H1 (cell line): ENCODE measurements around the gene SOST. TPM values are rescaled to one million over a fixed set of nuclear protein-coding genes. Genes with fewer than 3 reads are reported as not detected.

Source experiments
- CTCF ChIA-PET: fragments of 300-600 bp; sonication (Branson Sonifier 250); formaldehyde crosslinking; loops from one replicate; lab custom pipeline; 2021; ENCODE audit not compliant: partially characterized antibody; lab: Charles Lee
- POLR2A ChIA-PET: fragments of 300-600 bp; sonication (Branson Sonifier 250); formaldehyde crosslinking; loops from one replicate; lab custom pipeline; 2021; ENCODE audit warnings: inconsistent platforms; ENCODE audit not compliant: partially characterized antibody; lab: Charles Lee
- DNase-seq, 2 experiments: peaks; one replicate each; pipeline versions ENCODE4 v3.0.0 to v3.0.0-alpha.2; 2010 to 2022; ENCODE audit warnings: low spot score in 2 of 2, low read depth in 1 of 2, mixed read lengths in 1 of 2
- FAIRE-seq: peaks from 2 replicates; lab custom pipeline; 2011; peaks lifted over from hg19 to GRCh38; lab: Jason Lieb, UNC
- H2AFZ ChIP-seq: 2 replicates; pipeline ENCODE4 v1.8.1; 2012; ENCODE audit warnings: low read length, inconsistent platforms
- H2AK5ac ChIP-seq: 2 replicates; pipeline ENCODE4 v1.6.1; 2013; ENCODE audit warnings: low read depth, low read length
- H2BK120ac ChIP-seq: replicated peaks from 2 replicates; pipeline ENCODE3; 2013; ENCODE audit warnings: low read depth, low read length, inconsistent platforms
- H2BK12ac ChIP-seq: 2 replicates; pipeline ENCODE4 v1.6.1; 2013; ENCODE audit warnings: low read depth, low read length
- H2BK15ac ChIP-seq: 2 replicates; pipeline ENCODE4 v1.6.1; 2013; ENCODE audit warnings: low read length
- H2BK20ac ChIP-seq: 2 replicates; pipeline ENCODE4 v1.6.1; 2013; ENCODE audit warnings: low read length
- H2BK5ac ChIP-seq: 2 replicates; pipeline ENCODE4 v1.6.1; 2013; ENCODE audit warnings: low read depth, low read length
- H3K14ac ChIP-seq: 2 replicates; pipeline ENCODE4 v1.6.1; 2013; ENCODE audit warnings: inconsistent platforms; ENCODE audit not compliant: insufficient read length
- H3K18ac ChIP-seq: 2 replicates; pipeline ENCODE4 v1.6.1; 2013; ENCODE audit warnings: low read length; ENCODE audit errors: extremely low read depth
- H3K23ac ChIP-seq: 2 replicates; pipeline ENCODE4 v1.6.1; 2013; ENCODE audit warnings: inconsistent platforms; ENCODE audit not compliant: insufficient read length
- H3K23me2 ChIP-seq: 2 replicates; pipeline ENCODE4 v1.6.1; 2013; ENCODE audit warnings: low read depth, low read length
- H3K27ac ChIP-seq: 2 replicates; pipeline ENCODE4 v1.6.1; 2011; ENCODE audit warnings: low read depth, low read length, inconsistent platforms
- H3K27me3 ChIP-seq, 4 experiments: replicated peaks in 1 of 4; 1 replicate in 1 of 4; 2 replicates in 3 of 4; pipeline versions ENCODE4 v1.6.1 to v1.8.1; 2011 to 2013; ENCODE audit warnings: low read length in 3 of 4, mild to moderate bottlenecking in 3 of 4, inconsistent platforms in 2 of 4, mixed read lengths in 2 of 4, moderate library complexity in 1 of 4; ENCODE audit not compliant: control insufficient read depth in 3 of 4, insufficient read depth in 3 of 4; ENCODE audit errors: extremely low read depth in 1 of 4
- H3K36me3 ChIP-seq, 4 experiments: 2 replicates each; pipeline versions ENCODE4 v1.6.1 to v1.8.1; 2011 to 2013; ENCODE audit warnings: mild to moderate bottlenecking in 4 of 4, low read length in 3 of 4, moderate library complexity in 2 of 4, control low read depth in 1 of 4, inconsistent platforms in 1 of 4; ENCODE audit not compliant: insufficient read depth in 4 of 4, control insufficient read depth in 2 of 4
- H3K4ac ChIP-seq: replicated peaks from 2 replicates; pipeline ENCODE3; 2013; ENCODE audit warnings: low read length, low read depth, mixed read lengths, inconsistent platforms; ENCODE audit not compliant: insufficient read length
- H3K4me1 ChIP-seq, 4 experiments: replicated peaks in 1 of 4; 1 replicate in 1 of 4; 2 replicates in 3 of 4; pipeline versions ENCODE4 v1.6.1 to v1.8.1; 2011 to 2013; ENCODE audit warnings: low read length in 3 of 4, inconsistent platforms in 2 of 4, mixed read lengths in 1 of 4; ENCODE audit not compliant: insufficient read depth in 4 of 4, control insufficient read depth in 3 of 4
- H3K4me2 ChIP-seq, 2 experiments: 2 replicates each; pipeline versions ENCODE4 v1.6.1 to v1.8.1; 2011 to 2013; ENCODE audit warnings: low read depth in 2 of 2, low read length in 2 of 2, control low read depth in 1 of 2, inconsistent platforms in 1 of 2, mild to moderate bottlenecking in 1 of 2; ENCODE audit not compliant: insufficient read depth in 1 of 2
- H3K4me3 ChIP-seq, 4 experiments: fragments of 200-600, 300-600 bp in 1 of 4; sonication (generic), shearing (Covaris generic), sonication (Bioruptor Twin) in 1 of 4; 2 replicates each; pipeline versions ENCODE4 v1.5.1 to v1.8.1; 2011 to 2016; ENCODE audit warnings: low read length in 4 of 4, low read depth in 3 of 4, control low read depth in 2 of 4, inconsistent platforms in 2 of 4, mild to moderate bottlenecking in 2 of 4, mixed read lengths in 1 of 4, moderate library complexity in 1 of 4; ENCODE audit not compliant: insufficient read depth in 2 of 4; ENCODE audit errors: extremely low read depth in 1 of 4
- H3K56ac ChIP-seq: replicated peaks from 2 replicates; pipeline ENCODE3; 2013; ENCODE audit warnings: low read depth, mild to moderate bottlenecking, mixed read lengths, low read length, inconsistent platforms; ENCODE audit not compliant: insufficient read length
- H3K79me1 ChIP-seq: 2 replicates; pipeline ENCODE4 v1.6.1; 2013; ENCODE audit warnings: low read depth, low read length, control low read depth
- H3K79me2 ChIP-seq, 2 experiments: 2 replicates each; pipeline versions ENCODE4 v1.6.1 to v1.8.1; 2012 to 2013; ENCODE audit warnings: low read length in 2 of 2, mild to moderate bottlenecking in 2 of 2, inconsistent platforms in 1 of 2; ENCODE audit not compliant: insufficient read depth in 2 of 2, control insufficient read depth in 1 of 2
- H3K9ac ChIP-seq, 4 experiments: replicated peaks in 1 of 4; 1 replicate in 1 of 4; 2 replicates in 3 of 4; pipeline versions ENCODE4 v1.6.1 to v1.8.1; 2011 to 2013; ENCODE audit warnings: low read depth in 3 of 4, low read length in 3 of 4, control low read depth in 2 of 4, mild to moderate bottlenecking in 2 of 4, moderate library complexity in 2 of 4, inconsistent platforms in 1 of 4; ENCODE audit errors: extremely low read depth in 1 of 4
- H3K9me3 ChIP-seq, 2 experiments: 2 replicates each; pipeline versions ENCODE4 v1.6.1 to v1.8.1; 2012 to 2013; ENCODE audit warnings: mild to moderate bottlenecking in 2 of 2, moderate library complexity in 2 of 2, control low read depth in 1 of 2, inconsistent platforms in 1 of 2, low read depth in 1 of 2, low read length in 1 of 2, mixed read lengths in 1 of 2; ENCODE audit not compliant: insufficient read depth in 2 of 2
- H4K20me1 ChIP-seq, 2 experiments: replicated peaks in 1 of 2; 2 replicates each; pipeline versions ENCODE3 to v1.8.1; 2011 to 2013; ENCODE audit warnings: inconsistent platforms in 2 of 2, low read length in 2 of 2, mild to moderate bottlenecking in 1 of 2; ENCODE audit not compliant: insufficient read depth in 2 of 2, control insufficient read depth in 1 of 2
- H4K5ac ChIP-seq: 2 replicates; pipeline ENCODE4 v1.6.1; 2013; ENCODE audit warnings: low read length, low read depth, mixed read lengths, inconsistent platforms; ENCODE audit not compliant: insufficient read length
- H4K8ac ChIP-seq: 2 replicates; pipeline ENCODE4 v1.8.0; 2013; ENCODE audit warnings: mild to moderate bottlenecking, moderate library complexity, low read length, inconsistent platforms; ENCODE audit not compliant: insufficient read depth; ENCODE audit errors: extremely low read depth
- H4K91ac ChIP-seq: replicated peaks from 2 replicates; pipeline ENCODE3; 2013; ENCODE audit warnings: low read length, mixed read lengths, inconsistent platforms; ENCODE audit not compliant: insufficient read length
- BCL11A ChIP-seq, 2 experiments: IDR thresholded peaks; one replicate each; pipeline ENCODE4 v1.6.1; 2011; ENCODE audit warnings: low read depth in 2 of 2, low read length in 2 of 2, mild to moderate bottlenecking in 2 of 2
- CHD1 ChIP-seq: IDR thresholded peaks from 2 replicates; pipeline ENCODE4 v1.6.1; 2012; ENCODE audit warnings: low read depth, low read length, improper control_type of control experiment
- GABPA ChIP-seq: IDR thresholded peaks from 2 replicates; pipeline ENCODE4 v1.6.1; 2011; ENCODE audit warnings: mild to moderate bottlenecking, low read length, moderate library complexity, borderline replicate concordance; ENCODE audit not compliant: insufficient read depth
- JUN ChIP-seq: IDR thresholded peaks from 2 replicates; pipeline ENCODE4 v1.6.1; 2011; ENCODE audit warnings: low read depth, mild to moderate bottlenecking, improper control_type of control experiment, low read length
- KDM5A ChIP-seq: fragments of 200-600 bp; IDR thresholded peaks from 2 replicates; pipeline ENCODE4 v1.7.1; 2012; ENCODE audit warnings: mild to moderate bottlenecking, low read length, inconsistent platforms, mixed read lengths
- TBP ChIP-seq: IDR thresholded peaks from 2 replicates; pipeline ENCODE4 v1.6.1; 2011; ENCODE audit warnings: low read depth, low read length, improper control_type of control experiment
- WGBS, 2 experiments: shearing (Covaris generic) in 1 of 2; methylation state at CpG; one replicate each; pipeline versions ENCODE4 v1.1.6 to v1.1.7; 2013 to 2015; ENCODE audit warnings: low lambda C conversion rate in 2 of 2, mixed read lengths in 2 of 2, inconsistent platforms in 1 of 2, low coverage in 1 of 2, missing lambda C conversion rate in 1 of 2; ENCODE audit not compliant: insufficient replicate concordance in 2 of 2, insufficient coverage in 1 of 2, insufficient read length in 1 of 2; ENCODE audit errors: extremely low coverage in 1 of 2, missing lambda C conversion rate in 1 of 2; 5-methylcytosine and 5-hydroxymethylcytosine counted together
- polyA plus RNA-seq, 7 experiments: library from polyadenylated mRNA; depleted of rRNA in 3 of 7; stranded (reverse) in 5 of 7; unstranded in 2 of 7; fragments of >200 nt in 5 of 7; fragments of 200-250 nt in 2 of 7; gene quantifications; 1 replicate in 5 of 7; 2 replicates in 1 of 7; 4 replicates in 1 of 7; pipeline versions ENCODE4 v1.2.1 to v1.2.3, GENCODE V29; 2011 to 2013; ENCODE audit warnings: missing spikeins in 2 of 7, mixed read lengths in 2 of 7
- total RNA-seq: library from RNA; stranded (reverse); fragmentation: NEBNext Ultra II Directional; extraction: Animal tissue kit (Norgen Biotek cat#: 25700); gene quantifications from 2 replicates; pipeline ENCODE4 v1.2.1, GENCODE V29; 2021

SOST gene
- total and polyA plus RNA-seq, 2 of the 8 experiments (the other 6 are each of a cell fraction or from before 2014, with no cell fraction given): 0.08 TPM; not detected in 1

- Histone ChIP-seq H3K79me1 (no peaks in the 10 kb centered on the region), H3K4ac (no peak overlapping the region), H4K5ac (no peak overlapping the region)
- CTCF ChIA-PET: interaction anchor here (0.9 to 22.9 kb wide), 14 partner anchors 10 to 225 kb away, joined by 3 to 969 read pairs (median 4); no protein-coding TSS in a partner anchor
- TF ChIP-seq GABPA (no peak), KDM5A (no peak), TBP (no peak), JUN (no peak), CHD1 (no peak), BCL11A (IDR thresholded peaks at IDR 0.05; ENCODE audit: low read depth in 2 of 2, low read length in 2 of 2) (no peak)
- TF ChIP-seq, all 59 proteins: peak for 0
- Histone ChIP-seq H3K9me3 (no peaks in the 10 kb centered on the region), H3K18ac (no peak overlapping the region), H4K91ac (no peak overlapping the region), H3K56ac (no peak overlapping the region), H4K20me1 (no peaks in the 10 kb centered on the region), H3K23ac (no peak overlapping the region), H2BK15ac (no peak overlapping the region), H2BK20ac (no peak overlapping the region), H3K79me2 (no peaks in the 10 kb centered on the region), H3K4me1 (peaks cover 4 to 25% (median 8%) of the 10 kb centered on the region in 4 experiments; a peak in 6 of 7 replicates), H3K4me3 (no peak overlapping the region), H3K4me2 (peak overlapping the region in 1 of 2 experiments; percentile 58; a peak in 1 of 4 replicates), H3K23me2 (peaks cover 3% of the 10 kb centered on the region; the same call in 1 of the 2 replicates), H4K8ac (no peak overlapping the region), H3K27ac (no peak overlapping the region), H3K14ac (no peak overlapping the region), H3K36me3 (no peaks in the 10 kb centered on the region), H3K9ac (no peak overlapping the region), H2BK120ac (no peak overlapping the region), H3K27me3 (peaks cover 0 to 30% (median 23%) of the 10 kb centered on the region in 4 experiments; a peak in 6 of 7 replicates), H2AK5ac (no peak overlapping the region), H2AFZ (no peak overlapping the region), H2BK5ac (no peak overlapping the region), H2BK12ac (no peak overlapping the region)
- no peak for DNase-seq
- FAIRE-seq: no peak
- POLR2A ChIA-PET: interaction anchor here (1.1 to 2.2 kb wide), 5 partner anchors 16 to 388 kb away, joined by 4 to 7 read pairs (median 6); no protein-coding TSS in a partner anchor
- WGBS, 2 experiments: 74% methylated on average over 6 of the region's 6 CpGs; no CpG with 5 or more reads in 1 of the 2 experiments
Measured at GRCh38 chr17:43756201-43756600, 2.4 kb downstream of the SOST start.
